ENCODE measurements around the gene RPS6KA6.
A peak's percentile ranks its signal among the peaks of the same experiment; 100 is the strongest.

Gene RPS6KA6

GRCh38 chrX:84162401-84162800 lies 25.6 kb downstream of the RPS6KA6 start:
- DNase-seq (ENCODE audit: low read depth), result no peak

DNA sequence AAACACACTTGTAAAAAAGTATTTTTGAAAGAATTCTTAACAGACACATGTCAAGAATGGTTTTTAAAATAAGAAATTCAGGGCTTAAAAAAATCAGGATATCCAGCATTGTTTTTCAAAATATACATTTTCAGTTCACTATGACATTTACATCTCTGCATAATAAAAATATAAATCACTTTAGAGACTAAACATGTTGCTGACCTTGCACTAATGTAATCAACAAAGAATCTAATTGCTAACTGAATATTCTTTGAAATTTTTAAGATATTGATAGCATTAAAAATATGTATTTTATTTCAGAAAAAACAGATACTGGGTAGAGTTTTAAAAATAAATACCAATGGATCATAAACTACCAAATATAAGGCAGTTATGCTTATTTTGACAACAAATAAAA lies 26.4 kb downstream of the RPS6KA6 start:
- DNase-seq (ENCODE audit: low read depth), result no peak

DNA sequence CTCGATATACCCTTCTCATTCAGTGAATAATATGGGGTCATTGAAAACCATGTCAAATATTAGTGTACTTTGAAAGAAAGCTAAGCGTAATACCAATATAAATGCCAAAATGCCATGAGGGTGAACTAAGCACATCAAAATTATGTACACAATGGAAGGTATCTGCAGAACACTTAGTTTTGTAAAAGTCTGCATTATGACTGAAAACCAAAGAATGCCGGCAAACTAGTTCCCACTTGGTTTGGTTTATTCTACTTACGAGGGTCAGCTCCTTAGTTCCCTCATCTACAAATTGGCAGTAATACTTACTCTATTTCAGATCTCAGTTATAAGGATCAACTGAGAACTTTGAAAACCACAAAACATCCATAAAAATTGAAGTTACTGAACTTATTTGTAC lies 27.3 kb downstream of the RPS6KA6 start:
- no peak for DNase-seq (ENCODE audit: low read depth)

- no peak for DNase-seq (ENCODE audit: low read depth)
These were observed 31.2 kb downstream of the RPS6KA6 start for GRCh38 chrX:84156821-84157220.

GRCh38 chrX:84155938-84156337 lies 32.1 kb downstream of the RPS6KA6 start:
- DNase-seq (ENCODE audit: low read depth), result peak; percentile 20

GRCh38 chrX:84153538-84153937 lies 34.5 kb downstream of the RPS6KA6 start:
- DNase-seq (ENCODE audit: low read depth), result peak; percentile 14

DNA sequence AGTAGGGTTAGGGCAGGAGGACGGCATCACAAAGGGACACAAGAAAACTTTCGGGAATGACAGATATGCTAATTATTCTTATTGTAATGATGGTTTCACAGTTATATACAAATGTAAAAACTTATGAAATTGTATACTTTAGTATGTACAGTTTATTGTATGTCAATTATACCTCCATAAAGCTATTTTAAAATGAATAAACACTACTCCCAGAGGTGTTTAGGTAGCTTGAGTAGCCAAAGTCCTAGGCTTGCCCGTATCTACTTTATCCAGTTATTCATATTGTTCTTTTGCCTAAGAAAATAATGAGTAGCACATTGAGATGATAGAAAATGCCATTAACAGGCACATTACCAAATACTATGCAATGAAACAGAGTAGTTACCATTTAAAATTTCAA lies 43.0 kb downstream of the RPS6KA6 start:
- DNase-seq (ENCODE audit: low read depth), result no peak

GRCh38 chrX:84144281-84144680 lies 43.7 kb downstream of the RPS6KA6 start:
- peak; percentile 39 for DNase-seq (ENCODE audit: low read depth)

DNA sequence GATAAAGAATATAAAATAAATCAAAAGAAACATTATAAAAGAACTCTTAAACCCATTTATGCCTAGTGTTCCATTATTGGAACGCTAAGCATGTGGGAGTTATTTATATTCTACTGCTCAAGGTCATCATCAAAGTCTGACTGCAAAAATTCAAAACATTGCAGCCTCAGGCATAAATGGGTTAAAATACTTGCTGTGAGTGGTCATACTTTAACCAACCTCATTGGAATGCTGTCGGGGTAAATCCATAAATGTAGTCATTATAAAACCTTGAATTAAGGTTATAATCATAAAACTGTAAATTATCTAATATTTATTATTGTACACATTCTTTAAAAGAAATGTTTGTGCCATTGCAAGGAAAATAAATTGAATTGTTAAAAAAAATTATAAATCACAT lies 55.0 kb downstream of the RPS6KA6 start:
- DNase-seq (ENCODE audit: low read depth), result peak; percentile 10

DNA sequence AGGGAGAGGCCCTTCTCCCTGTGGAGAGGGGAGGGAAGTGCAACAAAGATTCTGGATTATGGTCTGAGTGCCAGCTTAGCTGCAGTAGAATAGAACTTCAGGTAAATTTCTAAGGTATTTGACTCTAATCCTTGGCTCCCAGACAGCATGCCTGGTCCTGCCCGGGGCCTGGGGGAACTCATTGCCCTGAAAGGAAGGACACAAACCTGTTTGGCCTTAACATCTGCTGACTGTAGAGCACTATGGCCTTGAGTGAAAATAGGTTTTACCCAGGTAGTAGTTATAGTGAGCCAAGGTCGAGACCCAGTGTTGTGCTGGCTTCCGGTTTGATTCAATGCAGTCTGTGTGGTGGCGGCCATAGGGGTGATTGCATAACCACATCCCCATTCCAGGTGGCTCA lies 64.4 kb downstream of the RPS6KA6 start:
- DNase-seq (ENCODE audit: low read depth), result no peak

GRCh38 chrX:84118769-84119168 lies 69.2 kb downstream of the RPS6KA6 start:
- DNase-seq (ENCODE audit: low read depth), result no peak

GRCh38 chrX:84118315-84118714 lies 69.7 kb downstream of the RPS6KA6 start:
- no peak for DNase-seq (ENCODE audit: low read depth)

- no peak for DNase-seq (ENCODE audit: low read depth)
These were observed 79.4 kb downstream of the RPS6KA6 start for GRCh38 chrX:84108584-84108983.

DNA sequence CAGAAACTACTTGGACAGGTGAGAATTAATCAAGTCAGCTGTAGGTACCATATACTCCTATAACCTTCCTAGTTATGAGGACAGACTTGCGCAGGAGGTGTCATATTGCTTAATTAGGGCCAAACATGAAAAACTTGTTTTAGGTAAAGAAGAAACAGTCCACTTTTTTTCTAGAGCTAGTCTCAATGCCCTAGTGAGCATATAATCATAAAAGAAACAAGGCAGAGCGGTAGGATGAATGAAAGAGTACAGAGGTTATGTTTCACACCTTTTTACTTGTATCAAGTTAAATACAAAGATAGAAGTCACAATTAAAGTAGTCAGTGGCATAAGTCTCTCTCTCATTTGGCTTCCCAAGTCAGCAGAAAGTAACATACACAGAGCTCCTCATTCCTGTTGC lies 88.9 kb downstream of the RPS6KA6 start:
- DNase-seq (ENCODE audit: low read depth), result no peak

DNA sequence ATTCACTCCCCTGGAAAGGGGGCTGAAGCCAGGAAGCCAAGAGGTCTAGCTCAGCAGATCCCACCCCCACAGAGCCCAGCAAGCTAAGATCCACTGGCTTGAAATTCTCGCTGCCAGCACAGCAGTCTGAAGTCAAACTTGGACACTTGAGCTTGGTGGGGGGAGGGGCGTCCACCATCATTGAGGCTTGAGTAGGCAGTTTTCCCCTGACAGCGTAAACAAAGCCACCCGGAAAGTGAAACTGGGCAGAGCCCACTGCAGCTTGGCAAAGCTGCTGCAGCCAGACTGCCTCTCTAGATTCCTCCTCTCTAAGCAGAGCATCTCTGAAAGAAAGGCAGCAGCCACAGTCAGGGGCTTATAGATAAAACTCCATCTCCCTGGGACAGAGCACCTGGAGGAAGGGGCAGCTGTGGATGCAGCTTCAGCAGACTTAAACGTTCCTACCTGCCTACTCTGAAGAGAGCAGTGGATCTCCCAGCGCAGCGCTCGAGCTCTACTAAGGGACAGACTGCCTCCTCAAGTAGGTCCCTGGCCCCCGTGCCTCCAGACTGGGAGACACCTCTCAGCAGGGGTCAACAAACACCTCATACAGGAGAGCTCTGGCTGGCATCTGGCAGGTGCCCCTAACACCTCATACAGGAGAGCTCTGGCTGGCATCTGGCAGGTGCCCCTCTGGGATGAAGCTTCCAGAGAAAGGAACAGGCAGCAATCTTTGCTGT lies 108.4 kb downstream of the RPS6KA6 start:
- DNase-seq (ENCODE audit: low read depth), result peak; percentile 30

- no peak for DNase-seq (ENCODE audit: low read depth)
These were observed 109.0 kb downstream of the RPS6KA6 start for GRCh38 chrX:84078991-84079390.

DNA sequence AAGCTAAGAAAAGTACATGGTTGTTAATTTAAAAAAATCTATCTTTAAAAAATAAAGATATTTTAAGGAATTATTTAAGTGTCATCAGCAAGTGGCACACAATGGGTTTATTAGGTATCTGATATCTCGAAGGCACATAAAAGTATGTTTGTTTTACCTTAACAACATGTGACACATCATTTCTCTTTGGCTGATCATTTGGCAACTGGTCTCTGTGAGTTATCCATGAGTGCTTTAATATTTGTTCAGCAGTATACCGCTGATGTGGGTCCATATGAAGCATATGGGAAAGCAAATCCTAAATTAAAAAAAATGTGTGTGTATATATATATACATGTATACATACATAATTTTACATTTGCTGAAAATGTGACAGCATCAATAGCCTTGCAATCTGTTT lies 123.2 kb downstream of the RPS6KA6 start:
- DNase-seq (ENCODE audit: low read depth), result no peak

DNA sequence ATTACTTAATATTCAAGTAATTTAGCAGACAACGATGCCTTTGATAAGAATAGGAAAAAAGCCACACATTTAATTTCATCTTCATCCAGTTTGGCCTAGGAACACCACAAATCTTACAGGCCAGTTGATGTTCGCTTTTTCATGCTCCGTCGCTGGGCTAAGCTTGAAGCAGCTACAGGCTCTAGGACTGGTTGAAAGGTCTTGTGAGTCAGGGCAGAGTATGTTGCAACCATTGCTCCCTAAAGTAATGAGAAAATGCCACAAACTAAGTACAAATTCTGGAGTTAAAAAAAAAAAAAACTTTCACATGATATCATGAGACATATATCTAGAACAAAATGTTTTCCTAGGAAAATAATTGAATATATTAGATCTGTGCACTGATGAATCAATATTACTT lies 123.8 kb downstream of the RPS6KA6 start:
- peak; percentile 91 for DNase-seq (ENCODE audit: low read depth)

DNA sequence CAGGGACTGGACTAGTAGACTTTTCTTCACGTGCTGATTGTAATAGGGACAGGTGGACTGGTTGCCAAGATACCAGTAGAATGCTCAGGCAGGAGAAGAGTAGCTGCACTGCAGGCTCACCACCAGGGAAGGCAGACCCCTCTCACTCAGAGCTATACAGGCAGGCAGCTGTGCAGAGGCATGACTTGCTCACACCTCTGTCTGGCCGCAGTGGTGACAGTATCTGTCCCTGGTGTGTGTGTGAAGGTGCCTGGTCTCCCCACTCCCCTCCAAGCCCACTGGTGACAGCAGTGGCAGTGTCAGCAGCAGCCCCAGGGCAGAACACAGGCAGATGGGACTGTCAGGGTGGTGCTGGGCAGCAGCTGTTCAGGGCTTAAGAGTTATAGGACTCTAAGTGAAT lies 140.7 kb downstream of the RPS6KA6 start:
- no peak for DNase-seq (ENCODE audit: low read depth)

DNA sequence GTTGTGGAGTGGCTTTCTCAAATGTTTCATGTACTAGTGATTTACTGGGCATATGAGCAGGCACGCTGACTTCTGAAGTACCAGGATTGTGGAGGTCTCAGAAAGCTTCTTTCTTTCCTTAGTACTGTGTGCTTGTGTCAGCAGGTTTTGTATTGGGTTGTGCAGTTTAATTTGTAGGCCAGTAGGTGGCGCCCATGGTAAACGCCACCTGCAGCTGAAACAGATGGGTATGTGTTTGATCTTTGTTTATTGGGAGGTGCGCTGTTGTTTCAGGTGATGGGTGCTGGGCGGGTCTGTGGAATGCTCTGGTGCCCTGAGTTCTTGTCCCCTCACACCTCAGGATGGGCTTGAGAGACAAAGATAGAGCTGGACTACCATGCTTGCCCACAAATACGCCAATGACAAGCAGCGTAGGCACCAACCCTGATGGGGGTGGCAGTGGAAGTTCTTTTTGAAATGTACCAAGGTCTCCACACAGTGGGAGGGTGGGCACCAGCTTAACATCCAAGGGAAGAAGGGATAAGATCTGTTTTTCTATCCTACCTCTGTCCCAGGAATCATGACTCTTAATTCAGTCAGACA lies 141.5 kb downstream of the RPS6KA6 start:
- peak; percentile 17 for DNase-seq (ENCODE audit: low read depth)

GRCh38 chrX:84044051-84044450 lies 143.9 kb downstream of the RPS6KA6 start:
- DNase-seq (ENCODE audit: low read depth), result peak; percentile 11

Measured in amniotic epithelial cell (primary cell).